NCI-H1417 (cell line): Measurements from ENCODE around the gene PTPN14.
A peak's percentile ranks its signal among the peaks of the same experiment; 100 is the strongest.

Experiments
- DNase-seq, 3 experiments: peaks; one replicate each; lab custom pipeline; 2025; lab: John Stamatoyannopoulos, UW

The PTPN14 gene

DNA sequence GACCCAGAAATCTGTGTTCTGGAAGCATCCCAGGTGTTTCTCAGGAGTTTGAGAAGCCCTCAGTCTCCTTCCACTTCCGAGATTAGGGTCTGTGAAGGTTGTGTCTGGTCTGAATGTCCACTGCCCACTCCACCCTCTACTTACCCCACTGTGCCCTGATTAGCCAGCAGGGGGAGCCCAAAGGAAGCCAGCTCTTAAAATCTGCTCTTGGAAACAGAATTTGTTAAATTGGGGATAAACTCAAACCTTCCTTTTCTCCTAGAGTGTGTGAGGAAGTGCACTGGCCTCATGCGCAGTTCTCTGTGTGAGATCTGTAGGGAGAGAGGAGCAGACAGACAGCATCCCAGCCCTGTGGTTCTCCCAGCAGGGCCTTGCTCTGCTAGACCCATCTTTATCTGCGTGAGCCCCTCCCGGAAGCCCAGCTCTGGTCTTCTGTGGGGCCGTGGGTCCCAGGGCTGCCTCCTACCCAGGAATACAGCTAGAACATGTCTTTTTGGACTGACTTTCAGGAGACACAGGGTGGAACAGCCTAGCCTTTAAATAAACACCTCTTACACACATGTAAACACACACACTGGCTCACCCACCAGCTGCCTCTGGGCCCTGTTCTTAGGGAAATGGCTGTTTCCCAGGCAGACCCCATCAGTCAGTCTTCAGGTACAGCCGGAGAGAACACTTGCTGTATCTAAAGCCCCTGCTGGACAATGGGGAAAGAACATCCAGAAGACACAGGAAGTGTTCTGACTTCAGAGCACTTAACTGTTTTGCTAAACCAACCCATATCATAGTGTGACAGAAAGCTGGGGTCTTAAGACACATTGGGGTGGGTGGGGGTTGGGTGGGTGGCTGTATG lies 218.2 kb downstream of the PTPN14 start:
- peak; percentile 11 to 61 (median 34) for DNase-seq

DNA sequence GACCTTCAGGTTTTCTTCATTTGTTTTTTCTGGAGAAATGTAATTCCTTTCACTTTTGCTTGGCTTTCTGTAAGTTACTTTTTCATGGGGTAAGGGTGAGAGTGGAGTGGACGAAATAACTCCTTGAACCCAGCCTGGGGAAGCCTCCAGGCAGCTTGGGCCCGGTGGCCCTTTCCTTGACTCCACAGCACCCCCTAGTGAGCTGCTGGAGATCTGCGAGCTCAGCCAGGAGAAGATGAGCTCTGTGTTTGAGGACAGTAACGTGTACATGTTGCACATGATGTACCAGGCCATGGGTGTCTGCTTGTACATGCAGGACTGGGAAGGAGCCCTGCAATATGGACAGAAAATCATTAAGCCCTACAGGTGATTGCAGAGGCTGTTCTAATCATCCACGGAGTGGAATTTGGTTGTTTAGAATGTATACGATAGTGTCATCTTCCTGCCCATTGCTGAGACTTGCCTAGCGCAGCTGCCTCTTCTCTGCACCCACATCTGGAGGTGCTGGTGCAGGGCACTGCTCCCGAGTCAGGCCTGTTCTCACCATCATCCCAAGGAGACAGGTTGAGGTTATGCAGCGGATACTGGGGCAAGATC lies 219.5 kb downstream of the PTPN14 start:
- DNase-seq, result peak; percentile 10 to 62 (median 14)

DNA sequence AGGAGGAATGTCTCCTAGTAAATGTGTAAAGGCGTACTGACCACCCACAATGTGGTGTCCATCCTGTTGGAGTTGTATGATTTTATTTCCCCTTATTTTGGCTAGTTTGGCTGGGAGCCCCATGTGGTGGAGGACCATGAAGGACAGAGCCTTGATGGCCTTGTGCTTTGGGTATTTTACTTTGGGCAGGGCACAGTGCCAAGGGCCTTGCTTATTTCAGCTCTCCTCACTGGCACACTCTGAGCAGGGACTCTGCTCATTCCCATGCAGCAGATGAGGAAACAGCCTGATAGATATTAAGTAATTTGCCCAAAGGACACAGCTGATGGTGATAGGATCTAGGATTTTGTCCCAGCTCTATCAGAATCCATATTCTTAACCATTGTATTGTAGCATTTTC lies 220.2 kb downstream of the PTPN14 start:
- DNase-seq, result no peak

DNA sequence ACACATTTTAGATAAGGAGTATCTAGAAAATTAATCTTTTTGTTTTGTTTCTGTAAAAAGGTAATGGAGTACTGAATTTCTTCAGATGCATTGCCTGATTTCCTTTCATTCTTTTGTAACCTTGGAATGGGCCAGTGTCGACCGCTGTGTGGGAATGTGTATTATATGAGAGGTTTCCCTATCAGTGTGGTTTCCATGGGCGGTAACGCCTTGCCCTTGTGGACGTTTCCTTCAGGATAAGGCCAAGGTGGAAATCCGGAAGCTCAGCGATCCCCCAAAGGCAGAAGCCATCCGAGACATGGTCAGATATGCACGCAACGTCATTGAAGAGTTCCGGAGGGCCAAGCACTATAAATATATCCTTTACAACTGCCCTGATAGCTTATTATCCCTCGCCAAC lies 220.7 kb downstream of the PTPN14 start:
- no peak for DNase-seq

DNA sequence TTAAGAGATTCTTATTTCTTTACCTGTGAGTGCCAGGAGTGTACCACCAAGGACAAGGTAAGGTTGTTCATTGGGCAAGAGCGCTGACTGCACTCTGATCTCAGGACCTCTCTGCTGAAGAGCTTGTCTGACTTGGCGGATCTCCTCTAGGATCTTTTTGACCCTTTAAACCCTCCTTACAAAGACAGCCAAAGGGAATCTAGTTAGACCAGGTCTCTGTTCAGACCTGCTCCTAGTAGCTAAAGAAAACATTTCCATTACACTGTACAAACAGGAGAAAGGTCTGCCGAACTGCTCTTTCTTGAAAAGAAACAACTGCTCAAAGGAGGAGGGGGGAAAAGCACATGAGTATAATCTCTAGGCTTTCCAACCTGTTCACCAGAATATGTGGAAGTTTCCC lies 221.2 kb downstream of the PTPN14 start:
- DNase-seq, result no peak

DNA sequence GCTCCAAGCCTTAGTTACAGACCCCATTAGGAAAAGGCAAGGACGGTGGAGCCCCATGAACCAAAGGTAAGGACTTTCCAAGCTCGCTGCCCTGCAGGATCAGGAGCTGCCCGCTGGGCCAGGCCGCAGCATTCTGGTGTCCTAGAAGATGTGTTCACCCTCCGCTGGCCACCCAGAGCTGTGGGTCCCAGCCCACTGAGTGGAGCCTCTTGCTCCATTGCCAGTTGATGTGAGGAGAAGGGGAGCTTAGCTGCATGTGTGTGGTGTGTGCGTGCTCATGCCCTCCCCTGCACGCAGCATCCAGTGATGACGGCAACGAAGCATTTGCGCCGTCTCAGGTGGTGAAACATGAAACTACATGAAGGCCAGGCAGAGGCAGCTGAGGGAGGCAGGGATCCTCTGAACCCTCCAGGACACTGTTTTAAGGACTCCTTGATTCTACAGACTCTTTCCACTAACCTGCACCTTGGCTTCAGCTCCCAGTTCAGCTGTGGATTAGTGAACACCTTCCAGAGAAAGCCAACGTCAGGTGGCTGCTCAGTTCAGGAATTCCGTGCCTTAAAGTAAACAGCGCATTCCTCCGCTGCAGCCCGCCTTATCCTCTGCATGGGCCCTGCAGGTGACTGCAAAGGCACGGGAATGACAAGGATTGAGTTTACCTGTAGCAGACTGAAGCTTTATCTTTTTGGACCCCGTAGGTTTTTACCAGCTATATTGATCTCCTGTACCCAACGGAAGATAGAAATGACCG lies 221.8 kb downstream of the PTPN14 start:
- DNase-seq, result no peak

DNA sequence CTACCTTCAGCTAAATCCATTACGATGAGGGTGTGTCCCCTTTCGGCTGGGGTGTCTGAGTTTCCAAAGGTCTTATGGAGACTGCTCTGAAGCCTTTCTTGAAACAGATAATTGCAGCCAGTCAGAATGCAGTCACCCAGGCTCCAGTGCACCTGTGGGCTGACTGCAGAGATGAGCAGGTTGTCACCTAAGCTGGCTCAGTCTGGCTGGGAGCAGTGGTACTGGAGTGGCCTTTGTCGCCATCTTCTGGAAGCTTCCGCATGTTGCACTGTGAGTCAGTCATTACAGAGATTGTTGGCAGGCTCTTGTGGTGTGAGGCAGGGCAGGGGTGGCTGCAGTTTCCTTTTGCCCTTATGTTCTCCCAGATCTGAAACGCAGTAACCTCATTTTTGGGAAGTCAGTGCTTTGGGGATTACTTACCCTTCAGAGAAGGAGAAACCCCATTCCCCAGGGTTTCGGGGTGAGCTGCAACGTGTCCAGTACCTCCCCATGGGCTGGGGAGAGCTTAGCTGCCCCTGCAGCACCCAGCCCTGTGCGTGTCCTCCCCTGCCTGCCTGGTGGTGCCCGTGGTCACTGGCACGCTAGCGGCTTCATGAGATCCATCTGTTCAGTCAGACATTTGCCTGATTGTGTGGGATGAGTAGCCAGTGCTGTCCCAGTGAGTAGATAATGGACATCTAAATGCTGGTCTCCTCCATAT lies 222.5 kb downstream of the PTPN14 start:
- peak; percentile 68 to 88 (median 81) for DNase-seq

DNA sequence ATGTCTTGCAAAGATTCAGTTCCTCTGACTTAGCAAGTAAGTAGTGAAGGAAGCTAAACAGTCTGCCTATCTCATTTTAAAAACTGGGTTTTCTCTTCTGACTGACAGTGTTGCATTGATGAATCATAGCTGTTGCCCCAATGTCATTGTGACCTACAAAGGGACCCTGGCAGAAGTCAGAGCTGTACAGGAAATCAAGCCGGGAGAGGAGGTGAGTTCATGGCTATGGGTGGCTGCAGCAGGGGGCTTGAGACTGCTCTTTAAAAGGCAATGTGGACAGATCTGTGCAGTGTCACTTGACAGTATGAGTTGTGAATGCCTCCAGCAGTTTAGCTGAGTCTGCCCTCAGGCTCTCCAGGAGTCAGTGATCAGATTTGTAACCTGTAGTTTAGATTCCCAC lies 223.9 kb downstream of the PTPN14 start:
- peak in 1 of 3 experiments; percentile 15 for DNase-seq

DNA sequence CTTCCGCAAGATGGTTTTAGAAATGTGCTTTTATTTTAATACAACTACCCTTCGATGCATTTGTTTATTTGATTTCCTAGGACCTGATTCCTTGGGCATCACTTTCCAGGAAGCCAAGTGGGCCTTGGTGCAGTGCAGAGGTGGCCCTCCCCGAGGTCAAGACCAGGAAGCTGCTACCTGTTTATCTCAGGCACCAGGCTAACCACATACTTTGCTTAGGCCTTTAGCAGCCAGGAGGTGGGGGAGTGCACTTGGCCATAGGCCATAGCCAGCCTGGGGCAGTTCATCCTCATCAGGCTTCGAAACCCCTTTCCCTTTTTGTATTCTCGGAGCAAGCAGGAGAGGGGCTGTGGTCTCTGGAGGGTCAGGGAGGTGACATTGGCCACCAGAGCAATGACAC lies 225.0 kb downstream of the PTPN14 start:
- DNase-seq, result no peak

DNA sequence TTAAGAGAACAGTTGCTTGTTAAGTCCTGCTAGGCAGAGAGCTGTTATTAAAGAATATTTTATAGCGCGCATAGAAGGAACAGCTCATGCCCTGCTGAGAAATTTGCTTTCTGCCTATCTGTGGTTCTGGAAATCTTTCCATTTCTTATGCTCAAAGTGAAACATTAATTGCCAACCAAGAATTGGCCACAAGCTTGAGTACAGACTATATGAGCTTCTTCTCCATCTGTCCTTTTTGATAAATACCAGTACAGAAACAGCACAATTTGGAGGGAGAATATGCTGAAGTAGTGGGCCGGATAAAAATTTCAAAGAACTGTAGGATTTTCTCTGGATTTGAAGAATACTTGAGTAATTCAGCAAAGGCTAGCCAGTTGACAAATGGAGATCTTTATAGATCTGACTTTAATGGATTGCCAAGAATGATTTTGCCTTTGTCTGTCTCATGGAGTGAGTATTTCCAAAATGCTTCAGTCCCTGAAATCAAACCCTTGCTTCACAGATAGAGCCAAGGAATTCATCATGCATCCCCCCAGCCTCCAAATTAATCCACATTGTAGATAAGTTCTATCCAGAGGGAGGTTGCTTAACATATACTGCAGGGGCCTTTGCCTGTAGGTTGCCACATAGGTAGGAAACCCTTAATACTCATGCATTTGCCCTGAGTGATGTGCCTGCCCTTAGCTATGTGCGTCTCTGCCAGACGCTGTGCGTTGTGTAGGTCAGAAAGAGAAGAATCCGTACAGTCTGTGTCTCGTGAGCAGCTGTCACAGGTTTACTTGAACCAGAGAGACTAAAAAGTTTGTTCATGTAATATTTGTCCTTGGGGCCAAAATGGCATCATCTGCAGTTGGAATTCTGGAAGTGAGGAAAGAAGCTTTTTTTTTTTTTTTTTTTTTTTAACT lies 226.3 kb downstream of the PTPN14 start:
- no peak for DNase-seq

DNA sequence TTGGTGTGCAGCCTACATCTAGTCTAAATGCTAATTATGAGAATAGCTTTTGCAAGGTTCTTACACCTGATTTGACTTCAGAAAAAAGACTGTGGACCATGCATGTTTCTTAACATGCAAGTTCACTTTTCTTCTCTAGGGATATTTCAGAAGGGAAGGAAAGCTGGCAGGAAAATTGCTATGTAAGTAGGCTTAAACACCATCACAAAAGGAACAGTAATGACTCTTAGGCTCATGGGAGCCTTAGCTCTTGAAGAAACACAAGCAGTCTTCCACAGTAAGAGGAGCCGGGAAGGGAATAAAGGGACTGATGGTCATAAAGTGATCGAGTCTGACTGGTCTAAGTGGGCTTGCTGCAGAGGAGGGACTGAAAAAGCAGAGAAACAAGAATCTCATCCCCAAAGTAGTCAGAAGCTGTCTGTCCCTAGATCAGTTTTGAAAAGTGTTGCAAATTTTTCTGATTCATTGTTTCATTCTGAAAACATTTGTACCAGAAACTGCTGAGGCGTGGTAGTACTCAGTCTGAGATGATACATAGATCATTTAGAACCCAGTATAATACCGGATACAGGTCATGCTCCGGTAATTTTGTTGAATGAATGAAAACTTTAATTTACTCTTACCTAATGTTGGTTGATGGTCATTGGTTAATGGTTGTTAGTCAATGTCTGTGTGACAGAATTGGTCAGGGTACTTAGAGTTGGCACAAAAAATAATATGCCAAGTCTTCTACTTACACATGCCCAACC lies 229.5 kb downstream of the PTPN14 start:
- no peak for DNase-seq

DNA sequence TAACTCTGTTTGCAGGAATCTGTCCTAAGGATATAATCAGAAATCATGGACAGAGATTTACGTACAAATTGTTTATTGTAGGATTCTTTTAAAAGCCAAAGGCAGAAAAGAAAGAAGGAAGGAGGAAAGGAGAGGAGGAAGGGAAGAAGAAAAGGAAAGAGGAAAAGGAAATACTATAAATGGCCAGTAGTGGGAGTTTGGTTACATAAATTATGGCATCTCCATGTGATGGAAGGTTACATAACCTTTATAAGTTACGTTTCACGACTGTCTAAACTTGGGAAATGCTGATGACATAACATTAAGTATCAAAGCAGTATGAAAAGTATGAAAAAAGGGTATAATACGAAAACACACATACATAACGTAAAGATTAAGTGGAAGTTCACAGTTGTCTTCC lies 231.5 kb downstream of the PTPN14 start:
- no peak for DNase-seq

DNA sequence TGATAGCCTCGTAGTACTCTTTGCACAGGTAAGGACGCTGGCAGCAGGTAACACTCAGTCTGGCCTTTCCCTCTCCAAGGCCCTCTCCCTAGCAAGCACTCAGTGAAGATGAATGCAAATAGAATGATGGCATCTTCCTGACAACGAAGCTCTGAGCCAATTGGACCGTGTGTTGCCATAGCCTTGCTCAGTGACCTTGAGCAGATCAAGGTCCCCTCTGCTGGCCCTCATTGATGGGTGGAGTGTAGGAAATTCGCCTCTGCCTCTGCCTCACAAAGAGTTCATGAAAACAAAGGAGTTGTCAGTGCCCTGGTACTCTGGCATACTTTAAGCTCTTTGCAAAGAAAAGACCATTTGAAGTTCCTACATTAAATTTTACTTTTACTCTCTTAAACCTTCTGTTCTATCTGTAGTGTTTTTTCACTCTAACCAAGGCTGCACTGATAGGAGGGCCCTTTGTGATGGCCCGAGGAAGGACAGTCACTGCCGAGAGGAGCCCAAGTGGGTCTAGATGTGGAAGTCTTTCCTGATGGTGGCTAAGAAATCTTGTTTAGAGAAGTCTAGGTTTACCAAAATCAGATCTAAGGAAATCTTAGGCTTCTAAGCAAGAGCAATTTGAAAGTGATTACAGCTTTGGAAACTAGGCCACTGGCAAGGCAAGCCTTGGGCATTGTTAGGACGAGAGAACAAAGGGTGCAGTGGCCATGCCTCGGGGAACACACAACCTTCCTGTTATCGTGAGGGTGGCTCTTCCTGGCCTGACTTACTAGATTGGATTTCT lies 232.3 kb downstream of the PTPN14 start:
- no peak for DNase-seq

DNA sequence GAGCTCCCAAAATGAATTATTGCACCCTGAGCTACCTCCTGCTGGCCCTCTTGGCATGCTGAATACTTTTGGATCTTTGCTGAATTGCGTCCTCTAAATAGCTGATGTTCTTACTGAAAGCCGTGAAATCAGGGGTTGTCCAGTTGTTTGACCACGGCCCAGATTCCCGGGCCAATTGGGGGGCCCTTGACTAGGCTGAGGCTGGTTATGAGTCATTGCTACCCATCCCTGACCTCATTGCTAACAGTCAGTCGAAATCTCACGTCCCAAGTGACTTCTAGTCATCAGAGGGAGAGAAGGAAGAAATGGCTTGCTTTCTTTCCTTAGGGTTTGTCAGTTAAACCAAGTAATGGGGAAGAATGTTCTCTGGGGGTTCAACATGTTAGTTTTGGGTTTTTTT lies 233.0 kb downstream of the PTPN14 start:
- DNase-seq, result no peak

DNA sequence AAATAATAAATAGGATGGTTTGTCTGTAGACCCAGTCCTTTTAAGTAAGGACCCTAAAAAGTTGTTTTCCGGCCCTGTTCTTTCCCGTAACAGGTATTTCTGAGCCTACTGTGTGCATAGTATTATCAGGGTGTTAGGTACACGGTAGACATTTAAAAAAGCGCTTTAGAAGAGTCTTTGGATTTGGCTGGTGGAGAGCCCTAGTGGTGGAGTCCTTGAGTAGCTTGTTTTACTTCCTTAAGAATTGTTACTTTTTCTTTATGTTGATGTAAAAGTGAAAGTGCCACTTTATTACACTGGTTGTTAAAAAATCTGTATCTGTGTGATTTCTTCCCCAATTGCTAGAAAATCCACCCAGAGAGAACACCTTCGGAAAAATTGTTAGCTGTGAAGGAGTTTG lies 233.7 kb downstream of the PTPN14 start:
- no peak for DNase-seq

DNA sequence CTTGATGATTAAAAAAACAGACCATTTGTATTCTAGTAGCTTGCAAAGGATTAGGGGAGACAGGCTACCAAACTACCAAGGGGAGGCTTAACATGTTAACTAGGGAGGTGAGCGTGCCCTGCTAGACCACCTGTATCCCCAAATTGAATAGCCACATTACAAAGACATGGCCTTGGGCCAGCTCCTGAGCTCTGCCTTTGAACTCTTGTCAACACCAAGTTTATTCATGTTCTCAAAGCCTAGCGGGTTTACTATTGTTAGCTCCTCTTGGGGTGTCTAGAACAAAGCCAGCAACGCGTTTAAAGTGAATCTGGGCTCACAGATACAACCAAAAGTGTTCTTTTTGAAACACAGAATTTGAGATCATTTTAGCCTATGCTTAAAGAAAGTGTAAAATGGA lies 234.1 kb downstream of the PTPN14 start:
- no peak for DNase-seq

DNA sequence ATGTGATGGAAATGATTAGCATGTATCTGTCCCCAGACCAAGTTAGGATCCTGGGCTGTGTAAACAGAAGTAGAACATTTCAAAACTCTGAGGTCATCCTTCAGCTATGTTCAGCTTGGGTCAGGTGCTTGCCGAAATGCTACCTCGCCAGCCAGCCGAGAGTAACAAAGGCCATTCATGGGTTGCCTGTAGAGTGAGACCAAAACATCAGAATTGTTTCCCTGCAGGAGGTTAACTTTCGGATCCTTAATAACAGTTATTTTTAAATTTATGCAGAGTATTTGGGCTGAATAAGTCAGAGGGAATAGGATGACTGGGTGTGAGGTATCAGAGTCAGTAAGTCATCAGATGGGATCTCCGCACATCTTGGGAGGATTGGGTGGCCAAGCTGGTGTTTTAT lies 234.8 kb downstream of the PTPN14 start:
- DNase-seq, result no peak

DNA sequence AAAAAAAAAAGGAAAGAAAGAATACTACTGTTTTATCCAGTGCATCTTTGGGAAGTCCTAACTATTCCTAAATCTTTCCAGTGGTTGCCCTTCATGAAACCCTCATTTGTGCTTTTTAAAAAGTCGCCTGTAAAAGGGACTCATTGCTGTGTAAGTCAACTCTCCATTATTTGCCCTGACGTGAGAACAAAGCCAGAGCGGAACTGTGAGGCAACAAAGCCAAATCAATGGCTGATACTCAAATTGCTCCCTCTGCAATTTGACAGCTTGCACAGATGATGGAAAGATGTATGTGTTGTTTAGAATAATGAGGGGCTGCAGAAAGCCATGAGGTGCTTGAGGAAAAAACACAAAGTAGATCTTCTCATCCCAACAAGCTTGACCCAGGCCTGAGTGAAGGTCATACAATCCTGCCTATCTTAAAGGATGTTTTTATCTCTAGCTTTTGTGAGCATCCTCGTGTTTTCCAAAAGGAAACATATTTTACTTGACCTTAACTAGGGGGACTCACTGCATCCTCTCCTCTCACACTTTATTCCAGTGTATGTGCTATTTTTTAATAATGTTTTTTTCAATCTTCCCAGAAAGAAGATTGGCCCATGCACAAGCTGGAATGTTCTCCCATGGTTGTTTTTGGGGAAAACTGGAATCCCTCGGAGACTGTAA lies 237.1 kb downstream of the PTPN14 start:
- peak in 1 of 3 experiments; percentile 37 for DNase-seq

DNA sequence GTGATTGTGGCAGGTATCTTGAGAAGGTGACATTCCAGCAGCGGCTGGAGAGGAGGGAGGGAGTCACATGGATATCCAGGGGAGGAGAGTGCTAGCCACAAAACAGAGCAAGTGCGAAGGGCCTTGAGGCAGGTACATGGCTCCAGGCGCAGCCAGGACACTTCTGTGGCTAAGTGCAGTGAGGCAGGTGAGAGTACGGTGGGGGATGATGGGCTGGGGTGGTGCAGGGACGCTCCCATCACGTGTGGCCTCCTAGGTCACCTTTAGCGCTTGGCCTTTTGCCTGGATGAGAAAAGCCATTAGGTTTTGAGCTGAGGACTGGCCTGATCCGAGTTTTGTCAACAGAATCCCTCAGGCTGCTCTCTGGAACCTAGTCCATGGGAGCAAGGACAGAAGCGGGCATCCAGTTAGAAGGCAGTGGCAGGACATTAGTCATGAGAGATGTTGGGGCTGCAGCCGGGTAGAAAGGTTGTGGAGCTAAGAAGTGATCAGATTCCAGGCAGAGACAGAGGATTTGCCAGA lies 238.8 kb downstream of the PTPN14 start:
- DNase-seq, result no peak
